ENCODE measurements around the gene IER3IP1.

DNA sequence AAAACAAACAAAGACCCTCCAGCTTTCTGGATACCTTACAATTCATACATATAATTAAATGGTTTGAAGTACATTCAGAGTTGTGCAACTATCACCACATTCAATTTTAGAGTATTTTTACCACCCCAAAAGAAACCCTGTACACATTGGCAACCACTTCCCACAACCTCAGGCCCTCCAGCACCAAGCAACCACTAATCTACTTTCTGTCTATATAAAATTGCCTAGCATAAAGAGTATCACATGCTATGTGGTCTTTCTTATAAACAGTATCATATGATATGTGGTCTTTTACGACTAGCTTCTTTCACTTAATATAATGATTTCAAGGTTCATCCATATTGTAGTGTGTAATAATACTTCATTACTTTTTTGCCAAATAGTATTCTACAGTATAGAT is 7.3 kb downstream of the IER3IP1 start:
- TF ChIP-seq ZNF565 (CRISPR knock-in tag; conservative IDR thresholded peaks at IDR 0.05; ENCODE audit: low read depth) = no peak
- TF ChIP-seq, protein P1, sequence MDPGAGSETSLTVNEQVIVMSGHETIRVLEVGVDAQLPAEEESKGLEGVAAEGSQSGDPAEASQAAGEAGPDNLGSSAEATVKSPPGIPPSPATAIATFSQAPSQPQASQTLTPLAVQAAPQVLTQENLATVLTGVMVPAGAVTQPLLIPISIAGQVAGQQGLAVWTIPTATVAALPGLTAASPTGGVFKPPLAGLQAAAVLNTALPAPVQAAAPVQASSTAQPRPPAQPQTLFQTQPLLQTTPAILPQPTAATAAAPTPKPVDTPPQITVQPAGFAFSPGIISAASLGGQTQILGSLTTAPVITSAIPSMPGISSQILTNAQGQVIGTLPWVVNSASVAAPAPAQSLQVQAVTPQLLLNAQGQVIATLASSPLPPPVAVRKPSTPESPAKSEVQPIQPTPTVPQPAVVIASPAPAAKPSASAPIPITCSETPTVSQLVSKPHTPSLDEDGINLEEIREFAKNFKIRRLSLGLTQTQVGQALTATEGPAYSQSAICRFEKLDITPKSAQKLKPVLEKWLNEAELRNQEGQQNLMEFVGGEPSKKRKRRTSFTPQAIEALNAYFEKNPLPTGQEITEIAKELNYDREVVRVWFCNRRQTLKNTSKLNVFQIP (CRISPR knock-in tag; IDR thresholded peaks at IDR 0.05; ENCODE audit: borderline replicate concordance, low read depth) = no peak
- no peak for TF ChIP-seq ZFP30 (CRISPR knock-in tag; IDR thresholded peaks at IDR 0.05)
- TF ChIP-seq ZC3H10 (CRISPR knock-in tag; IDR thresholded peaks at IDR 0.05) = no peak
- TF ChIP-seq TCF4 (CRISPR knock-in tag; IDR thresholded peaks at IDR 0.05; ENCODE audit: borderline replicate concordance) = no peak
